ENCODE results near the gene AGBL2.

- TF ChIP-seq CTCF (conservative IDR thresholded peaks at IDR 0.05 in 1 of 2, IDR thresholded peaks at IDR 0.05 in 1 of 2; ENCODE audit: low read depth in 1 of 2, low read length in 2 of 2) (no peak), EZH2 (IDR thresholded peaks at IDR 0.05; ENCODE audit: low read length, missing control alignments) (no peak)
Measured at GRCh38 chr11:47705721-47706120, 9.4 kb downstream of the AGBL2 start.
